Measurements from ENCODE around the gene ACTL6B.
A peak's percentile ranks its signal among the peaks of the same experiment; 100 is the strongest.

ACTL6B gene

GRCh38 chr7:100683659-100684533 is 27.6 kb upstream of the ACTL6B start:
- no peak for DNase-seq

GRCh38 chr7:100682991-100683658 is 26.9 kb upstream of the ACTL6B start:
- no peak for DNase-seq

GRCh38 chr7:100682228-100682741 is 26.0 kb upstream of the ACTL6B start:
- DNase-seq = no peak

GRCh38 chr7:100681491-100682227 is 25.4 kb upstream of the ACTL6B start:
- DNase-seq = no peak

GRCh38 chr7:100680576-100681271 is 24.5 kb upstream of the ACTL6B start:
- no peak for DNase-seq

GRCh38 chr7:100679927-100680575 is 23.8 kb upstream of the ACTL6B start:
- no peak for DNase-seq

GRCh38 chr7:100679129-100679926 is 23.1 kb upstream of the ACTL6B start:
- DNase-seq = no peak

GRCh38 chr7:100678291-100678984 is 22.2 kb upstream of the ACTL6B start:
- DNase-seq = no peak

- no peak for DNase-seq
Measured at GRCh38 chr7:100677308-100678267, 21.3 kb upstream of the ACTL6B start.

- DNase-seq = no peak
Measured at GRCh38 chr7:100676501-100677306, 20.5 kb upstream of the ACTL6B start.

- peak; percentile 49 to 89 (median 70) for DNase-seq
Measured at GRCh38 chr7:100675581-100676350, 19.5 kb upstream of the ACTL6B start.

GRCh38 chr7:100675105-100675451 is 18.8 kb upstream of the ACTL6B start:
- peak in 1 of 4 experiments; percentile 52 for DNase-seq

GRCh38 chr7:100674411-100675104 is 18.3 kb upstream of the ACTL6B start:
- peak in 1 of 4 experiments; percentile 31 for DNase-seq

- DNase-seq = peak in 2 of 4 experiments; percentile 26 to 44
Measured at GRCh38 chr7:100673942-100674410, 17.7 kb upstream of the ACTL6B start.

GRCh38 chr7:100673302-100673941 is 17.2 kb upstream of the ACTL6B start, which contains the start of gene GNB2:
Gene GNB2, plus strand, starts transcription at chr7:100673740. Its CDS starts 2,526 bp downstream, at chr7:100676266.
- DNase-seq = peak; percentile 95 to 97 (median 96)
